Panc1 (cell line): ENCODE measurements around the gene ELAC2. TPM values are rescaled to one million over a fixed set of nuclear protein-coding genes. Genes with fewer than 3 reads are reported as not detected.

Source experiments
- ATAC-seq: fragments of 200-7000 bp; cut with Tn5 transposase; 2 replicates; pipeline ENCODE4 v1.9.1; 2020; ENCODE audit warnings: mild to moderate bottlenecking, moderate library complexity
- BruUV-seq: library from RNA; stranded (reverse); fragments of 400-500 nt; replicated peaks from 2 replicates; lab custom pipeline; 2021; lab: Mats Ljungman, UMichigan
- CTCF ChIA-PET: fragments of 300-600 bp; sonication (Branson Sonifier 250); formaldehyde crosslinking; loops from one replicate; lab custom pipeline; 2022; ENCODE audit warnings: antibody characterized with exemption; lab: Charles Lee
- POLR2A ChIA-PET: fragments of 300-600 bp; sonication (Branson Sonifier 250); formaldehyde crosslinking; loops from one replicate; lab custom pipeline; 2022; ENCODE audit warnings: antibody characterized with exemption; lab: Charles Lee
- DNase-seq: peaks from one replicate; pipeline ENCODE4 v3.0.0-alpha.2; 2010; ENCODE audit warnings: low read depth, low spot score
- H3K27ac ChIP-seq: 2 replicates; pipeline ENCODE4 v1.5.1; 2011; ENCODE audit warnings: mild to moderate bottlenecking, low read length, inconsistent platforms
- H3K27me3 ChIP-seq: fragments of 200-500 bp; sonication (Bioruptor generic); 2 replicates; pipeline ENCODE4 v1.6.0; 2014; ENCODE audit warnings: low read length, inconsistent platforms; ENCODE audit not compliant: control insufficient read depth, insufficient read depth
- H3K36me3 ChIP-seq: fragments of 200-500 bp; sonication (Bioruptor generic); 2 replicates; pipeline ENCODE4 v1.5.1; 2014; ENCODE audit warnings: inconsistent platforms, mild to moderate bottlenecking, low read length, moderate library complexity; ENCODE audit not compliant: control insufficient read depth, insufficient read depth
- H3K4me1 ChIP-seq: 2 replicates; pipeline ENCODE4 v1.5.1; 2011; ENCODE audit warnings: inconsistent platforms, mild to moderate bottlenecking, low read length, moderate library complexity; ENCODE audit not compliant: control insufficient read depth, insufficient read depth
- H3K4me3 ChIP-seq, 2 experiments: 2 replicates each; pipeline ENCODE4 v1.5.1; 2011 to 2012; ENCODE audit warnings: low read depth in 2 of 2, low read length in 2 of 2, mild to moderate bottlenecking in 2 of 2, inconsistent platforms in 1 of 2, moderate library complexity in 1 of 2
- H3K9me3 ChIP-seq: fragments of 200-500 bp; sonication (Bioruptor generic); 2 replicates; pipeline ENCODE4 v1.5.1; 2014; ENCODE audit warnings: low read depth, mild to moderate bottlenecking, inconsistent platforms, low read length, moderate library complexity; ENCODE audit not compliant: control insufficient read depth, insufficient read depth
- CTCF ChIP-seq: fragments of 450-650 bp; IDR thresholded peaks from 2 replicates; pipeline ENCODE4 v1.5.1; 2017; ENCODE audit warnings: mild to moderate bottlenecking
- POLR2AphosphoS5 ChIP-seq: IDR thresholded peaks from 2 replicates; pipeline ENCODE4 v1.6.1; 2012; ENCODE audit warnings: mild to moderate bottlenecking, low read depth, low read length, moderate library complexity
- REST ChIP-seq, 2 experiments: IDR thresholded peaks; 2 replicates each; pipeline ENCODE4 v1.6.1; 2011 to 2012; ENCODE audit warnings: low read depth in 2 of 2, control low read depth in 1 of 2, low read length in 1 of 2, mild to moderate bottlenecking in 1 of 2, moderate library complexity in 1 of 2; ENCODE audit not compliant: insufficient read depth in 1 of 2
- SIN3A ChIP-seq: IDR thresholded peaks from 2 replicates; pipeline ENCODE4 v1.6.1; 2012; ENCODE audit warnings: low read depth, mild to moderate bottlenecking, low read length, moderate library complexity, borderline replicate concordance; ENCODE audit not compliant: insufficient read depth
- TCF7L2 ChIP-seq: IDR thresholded peaks from 2 replicates; pipeline ENCODE4 v1.6.1; 2011; ENCODE audit warnings: mild to moderate bottlenecking, low read depth, low read length, inconsistent platforms
- in situ Hi-C: cut with HindIII; loops from 2 replicates; pipeline ENCODE4 v1.10.0; 2016; ENCODE audit warnings: low sequenced_read_pairs, low pct_unique_long_range_greater_than_20kb
- intact Hi-C: fragments of 100-400 bp; cut with micrococcal nuclease; formaldehyde crosslinking; loops from one replicate; pipeline ENCODE4 v1.10.0; 2022; ENCODE audit not compliant: unreplicated experiment
- total RNA-seq: library from RNA; stranded (reverse); gene quantifications from one replicate; pipeline ENCODE4 v1.2.1, GENCODE V29; 2021; ENCODE audit not compliant: unreplicated experiment

ELAC2 gene
- total RNA-seq, 1 experiment from 2014 or later: 52.7 TPM

GRCh38 chr17:13051915-13052314, 34.1 kb upstream of the ELAC2 start:
- CTCF ChIA-PET: no interaction called here
- intact Hi-C loops (no loop called here), in situ Hi-C loops (no loop called here)
- H3K4me3 ChIP-seq: no peak overlapping the region
- H3K36me3 ChIP-seq: no peaks in the 10 kb centered on the region
- no TSS peak for BruUV-seq
- no peaks in the 10 kb centered on the region for H3K9me3 ChIP-seq
- no peaks in the 10 kb centered on the region; the same call in 1 of the 2 replicates for H3K27me3 ChIP-seq
- no peak for ATAC-seq
- POLR2A ChIA-PET: no interaction called here
- TF ChIP-seq CTCF (no peak), POLR2AphosphoS5 (no peak), REST (IDR thresholded peaks at IDR 0.05; ENCODE audit: insufficient read depth in 1 of 2, low read depth in 2 of 2, low read length in 1 of 2) (no peak), TCF7L2 (no peak), SIN3A (no peak)
- no peak for DNase-seq
- H3K4me1 ChIP-seq: no peaks in the 10 kb centered on the region
- H3K27ac ChIP-seq: no peak overlapping the region

- ChIA-PET POLR2A (no interaction called here), CTCF (no interaction called here)
- no peak for ATAC-seq
These were observed 29.3 kb upstream of the ELAC2 start for GRCh38 chr17:13047011-13047606.

More at GRCh38 chr17:13047011-13047606, 29.3 kb upstream of the ELAC2 start:
- Histone ChIP-seq H3K36me3 (no peaks in the 10 kb centered on the region), H3K4me1 (no peaks in the 10 kb centered on the region), H3K27me3 (no peaks in the 10 kb centered on the region), H3K27ac (no peak overlapping the region), H3K9me3 (no peaks in the 10 kb centered on the region), H3K4me3 (no peak overlapping the region)
- in situ Hi-C loops (no loop called here), intact Hi-C loops (no loop called here)
- BruUV-seq: no TSS peak
- no peak for DNase-seq
- TF ChIP-seq TCF7L2 (no peak), SIN3A (no peak), REST (IDR thresholded peaks at IDR 0.05; ENCODE audit: insufficient read depth in 1 of 2, low read depth in 2 of 2, low read length in 1 of 2) (no peak), POLR2AphosphoS5 (no peak), CTCF (no peak)
